HG03175 (cell line): ENCODE measurements around the gene OR13H1.
"Not testable (repeated sequence)": the region's sequence is repeated elsewhere in the genome, so short reads cannot be mapped to it uniquely, and the experiment has no call there.

Experiments used
- ATAC-seq: cut with Tn5 transposase; IDR thresholded peaks from one replicate; pipeline ENCODE4 v1.9.1; 2021; ENCODE audit warnings: mild to moderate bottlenecking, moderate library complexity; ENCODE audit not compliant: unreplicated experiment

The OR13H1 gene, protein sequence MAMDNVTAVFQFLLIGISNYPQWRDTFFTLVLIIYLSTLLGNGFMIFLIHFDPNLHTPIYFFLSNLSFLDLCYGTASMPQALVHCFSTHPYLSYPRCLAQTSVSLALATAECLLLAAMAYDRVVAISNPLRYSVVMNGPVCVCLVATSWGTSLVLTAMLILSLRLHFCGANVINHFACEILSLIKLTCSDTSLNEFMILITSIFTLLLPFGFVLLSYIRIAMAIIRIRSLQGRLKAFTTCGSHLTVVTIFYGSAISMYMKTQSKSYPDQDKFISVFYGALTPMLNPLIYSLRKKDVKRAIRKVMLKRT

DNA sequence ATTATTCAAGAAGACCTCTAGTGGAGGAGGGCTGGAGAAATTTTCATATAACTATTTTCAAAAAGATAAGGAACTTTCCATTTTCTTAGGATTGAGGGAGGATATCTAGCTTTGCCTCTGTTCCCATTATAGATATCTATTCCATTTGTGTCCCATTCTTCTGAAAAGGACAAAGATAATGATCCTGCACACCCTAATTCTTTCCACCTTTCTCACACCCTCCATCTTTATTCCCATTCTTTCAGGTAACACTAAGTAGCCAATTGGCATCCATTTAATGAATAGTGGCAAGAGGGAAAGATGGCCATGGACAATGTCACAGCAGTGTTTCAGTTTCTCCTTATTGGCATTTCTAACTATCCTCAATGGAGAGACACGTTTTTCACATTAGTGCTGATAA is at the start of gene OR13H1:
Gene OR13H1, plus strand, starts transcription at position 301 of the 400 bp plus-strand sequence. Its CDS starts 0 bp downstream, at position 301.
- no peak for ATAC-seq

DNA sequence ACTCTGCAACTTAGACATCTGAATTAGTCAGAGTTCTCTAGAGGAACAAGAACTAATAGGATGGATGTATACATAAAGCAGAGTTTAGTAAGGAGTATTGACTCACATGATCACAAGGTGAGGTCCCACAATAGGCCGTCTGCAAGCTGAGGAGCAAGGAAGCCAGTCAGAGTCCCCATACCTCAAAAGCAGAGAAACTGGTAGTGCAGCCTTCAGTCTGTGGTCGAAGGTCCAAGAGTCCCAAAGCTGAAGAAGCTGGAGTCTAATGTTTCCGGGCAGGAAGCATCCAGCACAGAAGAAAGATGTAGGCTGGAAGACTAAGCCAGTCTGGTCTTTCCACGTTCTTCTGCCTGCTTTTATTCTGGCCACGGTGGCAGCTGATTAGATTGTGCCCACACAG is 42.3 kb upstream of the OR13H1 start:
- not testable (repeated sequence) for ATAC-seq

DNA sequence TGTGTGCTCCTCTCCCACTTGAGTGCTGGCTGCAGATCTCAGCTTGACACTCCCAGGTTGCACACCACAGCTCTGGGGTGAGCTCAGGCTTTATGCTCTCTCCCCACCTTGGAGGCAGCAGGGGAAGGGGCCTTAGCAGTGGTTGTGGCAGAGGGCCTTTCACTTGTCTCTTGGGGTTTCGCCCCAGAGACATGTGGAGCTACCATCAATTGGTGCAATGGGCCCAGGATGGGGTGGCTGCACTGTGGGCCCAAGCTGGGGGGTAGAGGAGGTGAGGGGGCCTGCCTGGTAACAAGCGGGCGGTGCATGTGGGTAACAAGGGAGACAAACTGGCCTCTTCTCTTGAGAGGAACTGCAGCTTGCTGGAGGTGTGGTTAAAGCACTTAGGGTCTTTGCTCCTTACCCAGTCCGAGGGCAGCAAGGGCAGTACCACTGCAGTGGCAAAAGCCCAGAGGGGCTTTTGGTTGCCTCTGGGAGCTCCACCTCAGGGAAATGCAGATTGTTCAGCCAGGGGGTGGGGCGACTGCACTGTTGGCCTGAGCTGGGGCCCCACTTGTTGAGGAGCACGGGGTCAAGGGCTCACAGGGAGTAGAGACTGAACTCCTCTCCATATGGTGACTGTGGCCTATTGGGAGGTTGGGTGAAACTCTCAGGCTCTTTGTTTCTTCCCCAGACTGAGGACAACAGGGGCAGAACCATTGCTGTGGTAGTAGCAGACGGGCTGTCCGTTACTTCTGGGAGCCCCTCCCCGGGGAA is 30.5 kb upstream of the OR13H1 start:
- no peak for ATAC-seq

DNA sequence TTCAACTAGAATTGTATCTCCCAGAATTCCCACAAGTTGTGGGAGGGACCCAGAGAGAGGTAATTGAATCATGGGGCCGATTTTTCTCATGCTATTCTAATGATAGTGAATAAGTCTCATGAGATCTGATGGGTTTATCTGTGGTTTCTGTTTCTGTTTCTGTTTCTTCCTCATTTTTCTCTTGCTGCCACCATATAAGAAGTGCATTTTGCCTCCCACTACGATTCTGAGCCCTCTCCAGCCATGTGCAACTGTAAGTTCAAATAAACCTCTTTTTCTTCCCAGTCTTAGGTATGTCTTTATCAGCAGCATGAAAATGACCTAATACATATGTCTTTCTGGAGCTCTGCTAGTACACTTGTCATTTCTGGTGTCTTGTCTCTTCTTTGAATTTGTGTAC is 22.1 kb upstream of the OR13H1 start:
- no peak for ATAC-seq

DNA sequence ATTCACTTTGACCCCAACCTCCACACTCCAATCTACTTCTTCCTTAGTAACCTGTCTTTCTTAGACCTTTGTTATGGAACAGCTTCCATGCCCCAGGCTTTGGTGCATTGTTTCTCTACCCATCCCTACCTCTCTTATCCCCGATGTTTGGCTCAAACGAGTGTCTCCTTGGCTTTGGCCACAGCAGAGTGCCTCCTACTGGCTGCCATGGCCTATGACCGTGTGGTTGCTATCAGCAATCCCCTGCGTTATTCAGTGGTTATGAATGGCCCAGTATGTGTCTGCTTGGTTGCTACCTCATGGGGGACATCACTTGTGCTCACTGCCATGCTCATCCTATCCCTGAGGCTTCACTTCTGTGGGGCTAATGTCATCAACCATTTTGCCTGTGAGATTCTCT is 344 bp downstream of the OR13H1 start:
- no peak for ATAC-seq

DNA sequence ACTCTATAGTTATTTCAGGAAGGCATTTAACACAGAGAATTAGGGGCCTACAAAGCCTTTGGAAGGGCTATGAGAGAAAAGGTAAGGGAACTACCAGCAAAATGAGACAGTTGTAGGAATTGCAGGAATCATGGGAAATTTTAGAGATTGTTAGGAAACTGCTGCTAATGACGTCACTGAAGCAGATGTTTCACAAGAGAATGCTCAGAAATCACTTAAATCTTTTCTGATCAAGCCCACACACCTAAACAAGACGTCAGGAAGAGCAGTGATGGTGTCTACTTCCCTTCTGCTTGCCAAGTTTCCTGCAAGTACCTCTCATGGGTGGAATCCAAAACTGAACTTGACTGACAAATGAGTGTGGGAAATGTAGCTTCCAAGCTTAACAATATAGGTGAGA is 5.1 kb downstream of the OR13H1 start:
- ATAC-seq = no peak

DNA sequence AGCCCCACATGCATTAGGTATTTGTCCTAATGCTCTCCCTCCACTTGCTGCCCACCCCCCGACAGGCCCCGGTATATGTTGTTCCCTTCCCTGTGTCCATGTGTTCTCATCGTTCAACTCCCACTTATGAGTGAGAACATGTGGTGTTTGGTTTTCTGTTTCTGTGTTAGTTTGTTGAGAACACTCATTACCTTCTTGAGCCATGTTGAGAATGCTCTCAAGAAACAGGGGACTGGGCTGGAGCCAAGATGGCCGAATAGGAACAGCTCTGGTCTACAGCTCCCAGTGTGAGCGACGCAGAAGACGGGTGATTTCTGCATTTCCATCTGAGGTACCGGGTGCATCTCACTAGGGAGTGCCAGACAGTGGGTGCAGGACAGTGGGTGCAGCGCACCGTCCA is 8.6 kb downstream of the OR13H1 start:
- ATAC-seq = not testable (repeated sequence)

DNA sequence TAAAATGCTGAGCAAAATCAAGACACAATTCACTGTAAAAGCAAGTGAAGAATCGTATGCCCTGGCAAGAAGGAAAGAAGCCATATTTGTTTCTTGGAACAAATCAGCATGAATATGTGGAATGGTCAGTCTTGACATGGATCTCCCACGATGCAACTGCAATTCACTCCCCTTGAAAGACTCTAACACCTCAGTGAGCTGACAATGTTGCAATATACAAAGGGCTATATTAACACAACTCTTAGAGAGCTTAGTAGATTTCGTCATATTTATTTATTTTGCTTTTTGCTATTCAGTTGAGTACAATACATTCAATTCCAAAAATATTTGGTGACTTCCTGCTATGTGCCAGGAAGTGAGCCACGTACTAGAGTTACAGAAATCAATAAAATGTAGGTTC is 14.7 kb downstream of the OR13H1 start:
- no peak for ATAC-seq

DNA sequence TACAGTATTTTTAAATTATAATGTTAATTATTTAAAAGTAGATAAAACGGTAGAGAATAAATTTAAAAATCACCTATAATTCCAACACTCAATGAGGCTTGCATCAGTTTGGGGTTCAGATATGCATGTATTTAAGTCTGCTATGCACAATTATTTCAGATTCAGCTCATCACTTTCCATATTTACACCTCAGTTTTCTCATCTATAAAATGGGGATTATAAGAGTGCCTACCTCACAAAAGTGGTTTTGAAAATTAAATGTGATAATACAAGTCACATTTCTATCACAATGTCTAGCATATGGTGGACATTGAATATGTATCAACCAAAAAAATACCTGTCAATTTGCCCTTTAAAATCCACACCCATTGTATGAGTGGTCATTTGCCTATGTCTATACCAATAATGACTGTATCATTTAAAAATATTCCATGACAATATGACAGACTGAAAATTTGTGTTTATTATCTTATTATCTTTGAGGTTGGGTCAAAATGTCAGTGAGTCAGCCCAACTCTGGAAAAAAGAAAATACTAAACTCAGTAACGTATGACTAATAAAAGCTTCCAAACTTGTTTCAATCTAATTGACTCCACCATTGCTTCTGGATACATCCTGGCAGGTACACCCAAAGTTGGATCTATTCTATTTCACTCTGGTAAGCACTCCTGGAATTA is 20.8 kb downstream of the OR13H1 start:
- no peak for ATAC-seq

DNA sequence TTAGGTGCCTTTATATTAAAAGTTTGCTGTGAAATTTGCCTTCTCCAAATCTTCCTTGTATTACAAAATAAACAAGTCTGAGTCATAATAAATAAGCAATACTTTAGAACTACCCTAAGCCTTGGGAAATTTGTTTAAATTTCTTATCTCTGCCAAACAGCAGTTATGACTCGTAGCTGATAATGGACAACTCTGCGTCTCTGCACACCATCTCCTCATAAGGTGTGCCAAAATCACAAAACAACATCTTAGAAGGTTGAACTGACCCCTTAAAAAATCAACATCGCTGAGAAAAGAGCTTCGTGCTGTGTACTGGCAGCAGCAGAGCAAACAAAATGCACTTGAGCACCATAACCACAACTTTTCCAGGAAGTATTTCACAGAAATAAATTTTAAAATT is 22.0 kb downstream of the OR13H1 start:
- ATAC-seq = no peak

DNA sequence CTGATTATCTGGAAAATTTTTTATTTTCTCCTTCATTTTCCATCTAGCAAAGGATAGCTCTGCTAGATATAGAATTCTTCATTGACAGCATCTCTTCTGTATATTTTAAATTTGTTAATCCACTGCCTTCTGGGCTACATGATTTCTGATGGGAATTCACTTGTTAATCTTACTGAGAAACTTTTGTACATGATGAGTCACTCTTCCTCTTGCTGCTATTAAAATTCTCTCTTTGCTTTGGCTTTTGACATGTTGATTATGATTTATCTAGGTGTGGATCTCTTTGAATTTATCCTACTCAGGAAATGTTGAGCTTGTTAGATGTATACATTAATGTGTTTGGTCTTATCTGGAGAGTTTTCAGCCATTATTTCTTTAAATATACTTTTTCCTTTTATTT is 27.5 kb downstream of the OR13H1 start:
- ATAC-seq = no peak

DNA sequence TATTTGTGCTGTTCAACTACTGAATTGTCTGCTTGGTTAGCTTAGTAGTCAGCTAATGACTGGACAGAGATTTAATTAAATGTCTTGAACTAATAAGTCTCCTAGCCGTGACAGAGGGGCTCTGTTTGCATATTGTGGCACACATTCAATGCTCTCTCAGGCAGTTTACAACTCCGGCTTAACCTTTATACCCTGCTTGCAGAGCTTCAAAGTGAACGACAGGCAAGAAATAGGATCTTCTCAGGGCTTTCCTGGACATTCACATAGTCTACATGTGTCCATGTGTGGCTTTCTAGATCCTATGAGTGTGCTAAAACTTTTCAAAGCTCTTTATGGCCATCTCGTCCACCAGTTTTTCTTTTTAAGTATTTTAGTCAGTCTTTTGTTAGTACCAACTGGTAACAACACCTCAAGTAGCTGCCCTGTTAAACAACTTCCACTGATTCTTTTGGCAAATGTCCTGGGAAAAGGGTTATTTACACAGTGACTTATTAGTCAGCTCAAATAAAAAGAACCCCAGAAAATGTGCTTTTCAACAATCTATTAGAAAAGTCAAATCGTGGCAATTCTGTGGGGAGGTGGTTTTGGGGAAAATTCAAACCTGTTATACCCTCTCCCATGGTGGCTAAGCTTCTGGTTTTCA is 28.6 kb downstream of the OR13H1 start:
- no peak for ATAC-seq

DNA sequence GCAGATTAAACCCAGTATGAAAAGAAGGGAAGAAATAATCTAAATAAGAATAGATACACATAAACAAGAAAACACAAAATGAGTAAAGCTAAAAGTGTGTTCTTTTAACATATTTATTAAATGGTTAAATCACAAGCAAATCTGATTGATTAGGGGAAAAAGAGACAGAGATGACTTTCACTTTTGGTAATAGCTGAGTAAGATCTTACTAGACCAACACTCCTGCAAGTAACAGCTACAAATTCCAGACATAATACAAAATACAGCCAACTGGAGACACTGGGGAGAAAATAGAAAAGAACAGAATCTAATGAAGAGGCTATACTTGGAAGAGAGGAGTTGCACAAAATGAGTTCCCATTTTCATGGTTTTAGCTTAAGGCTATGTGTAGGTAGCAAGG is 33.5 kb downstream of the OR13H1 start:
- ATAC-seq = no peak

DNA sequence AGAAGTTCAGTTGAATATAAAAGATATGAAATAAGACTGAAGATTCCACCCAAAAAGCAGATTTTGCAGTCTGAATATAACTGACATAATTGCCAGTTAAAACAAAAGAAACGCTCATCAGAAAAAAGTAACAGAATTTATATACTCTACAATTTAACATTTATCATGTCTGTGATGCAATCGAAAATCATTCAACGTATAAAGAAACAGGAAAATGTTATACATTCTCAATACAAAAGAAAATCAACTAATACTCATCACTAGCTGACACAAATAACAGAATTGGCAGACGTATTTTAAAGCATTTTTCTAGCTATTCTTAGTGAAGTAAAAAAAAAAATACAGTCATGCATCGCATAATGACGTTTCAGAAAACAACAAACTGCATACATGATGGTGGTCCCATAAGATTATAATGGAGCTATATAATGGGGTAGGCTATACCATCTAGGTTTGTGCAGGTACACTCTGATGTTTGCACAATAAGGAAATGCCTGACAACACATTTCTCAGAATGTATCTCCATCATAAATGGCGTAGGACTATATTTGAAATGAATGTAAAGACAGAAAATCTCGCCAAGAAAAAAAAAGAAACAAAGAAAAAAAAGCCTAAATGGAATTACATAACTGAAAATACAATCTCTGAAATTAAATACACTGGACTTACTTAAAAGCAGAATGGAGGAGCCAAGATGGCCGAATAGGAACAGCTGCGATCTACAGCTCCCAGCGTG is 34.3 kb downstream of the OR13H1 start:
- no peak for ATAC-seq

DNA sequence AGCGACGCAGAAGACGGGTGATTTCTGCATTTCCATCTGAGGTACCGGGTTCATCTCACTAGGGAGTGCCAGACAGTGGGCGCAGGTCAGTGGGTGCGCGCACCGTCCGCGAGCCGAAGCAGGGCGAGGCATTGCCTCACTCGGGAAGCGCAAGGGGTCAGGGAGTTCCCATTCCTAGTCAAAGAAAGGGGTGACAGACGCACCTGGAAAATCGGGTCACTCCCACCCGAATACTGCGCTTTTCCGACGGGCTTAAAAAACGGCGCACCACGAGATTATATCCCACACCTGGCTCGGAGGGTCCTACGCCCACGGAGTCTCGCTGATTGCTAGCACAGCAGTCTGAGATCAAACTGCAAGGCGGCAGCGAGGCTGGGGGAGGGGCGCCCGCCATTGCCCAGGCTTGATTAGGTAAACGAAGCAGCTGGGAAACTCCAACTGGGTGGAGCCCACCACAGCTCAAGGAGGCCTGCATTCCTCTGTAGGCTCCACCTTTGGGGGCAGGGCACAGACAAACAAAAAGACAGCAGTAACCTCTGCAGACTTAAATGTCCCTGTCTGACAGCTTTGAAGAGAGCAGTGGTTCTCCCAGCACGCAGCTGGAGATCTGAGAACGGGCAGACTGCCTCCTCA is 35.0 kb downstream of the OR13H1 start:
- not testable (repeated sequence) for ATAC-seq

DNA sequence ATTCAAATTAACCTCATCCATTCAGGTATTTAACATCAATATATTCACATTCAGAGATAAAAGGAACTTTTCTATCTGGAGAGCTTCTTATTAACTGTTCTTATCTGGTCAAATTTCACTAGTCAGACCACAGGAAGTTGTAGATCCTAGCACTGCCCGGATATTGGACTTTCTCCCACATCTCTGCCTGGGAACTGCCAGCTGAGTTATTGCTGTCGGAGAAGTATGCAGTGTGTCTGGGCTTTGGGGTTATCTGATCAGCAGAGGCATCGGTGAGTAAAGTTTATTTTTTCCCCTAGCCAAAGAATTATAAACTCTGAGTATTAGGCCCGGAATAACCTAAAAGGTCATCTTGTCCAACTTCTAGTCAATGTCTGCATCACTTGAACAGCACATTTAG is 45.1 kb downstream of the OR13H1 start:
- ATAC-seq = no peak
